ENCODE measurements around the gene EXOC6B.

GRCh38 chr2:72347081-72347480 lies 478.8 kb downstream of the EXOC6B start:
- TF ChIP-seq EZH2 (IDR thresholded peaks at IDR 0.05; ENCODE audit: insufficient read depth, poor library complexity, severe bottlenecking) (no peak), EZH2phosphoT487 (IDR thresholded peaks at IDR 0.05; ENCODE audit: insufficient read depth, low read depth) (no peak)
